GM12892 (cell line): ENCODE data around the gene SDK1.

Source experiments
- POLR2A ChIP-seq: IDR thresholded peaks from 2 replicates; pipeline ENCODE4 v1.6.1; 2011; ENCODE audit warnings: low read depth, low read length, control low read depth
- POLR2AphosphoS5 ChIP-seq: IDR thresholded peaks from 2 replicates; pipeline ENCODE4 v1.6.1; 2011; ENCODE audit warnings: low read depth, low read length, control low read depth

DNA sequence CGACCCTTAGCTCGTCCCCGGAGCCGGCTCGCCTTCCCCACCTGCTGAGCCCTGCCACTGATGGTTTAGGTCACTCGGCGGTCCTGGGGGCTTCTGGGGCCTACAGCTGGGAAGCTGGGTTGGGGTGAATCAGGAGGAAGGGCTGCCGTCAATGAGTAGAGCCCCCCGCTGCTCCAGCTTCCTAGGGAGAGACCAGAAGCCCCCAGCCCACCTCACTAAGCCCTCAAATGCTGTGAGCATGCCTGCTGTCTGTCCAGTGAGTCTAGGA lies 885.4 kb downstream of the SDK1 start:
- no peak for TF ChIP-seq POLR2A
- TF ChIP-seq POLR2AphosphoS5: no peak
